Stimulated activated effector memory CD8-positive, alpha-beta T cell treated with anti-CD3 and anti-CD28 coated beads, Interleukin-12 subunit alpha, Interleukin-12 subunit beta, amount 100 ng/mL, for 72 hours (primary cell): Measurements from ENCODE around the gene SEMA3C.

Experiments
- ATAC-seq: fragments of 150-1000 bp; cut with Tn5 transposase; 2 replicates; pipeline ENCODE4 v1.10.0; 2021
- DNase-seq, 2 donors: peaks; one replicate each; pipeline ENCODE4 v3.0.0; 2021 to 2022; ENCODE audit warnings: low spot score in 2 of 2
- H3K27ac Mint-ChIP-seq: one replicate; pipeline ENCODE4 v1.8.0; 2022; ENCODE audit warnings: mild to moderate bottlenecking, mixed read lengths
- H3K36me3 Mint-ChIP-seq: one replicate; pipeline ENCODE4 v1.8.0; 2022; ENCODE audit warnings: mild to moderate bottlenecking, mixed read lengths
- H3K4me1 Mint-ChIP-seq: one replicate; pipeline ENCODE4 v1.8.0; 2022; ENCODE audit warnings: mixed read lengths
- H3K4me3 Mint-ChIP-seq: one replicate; pipeline ENCODE4 v1.8.0; 2022; ENCODE audit warnings: mild to moderate bottlenecking, mixed read lengths
- H3K9me3 Mint-ChIP-seq: one replicate; pipeline ENCODE4 v1.8.0; 2022; ENCODE audit warnings: mixed read lengths

Gene SEMA3C

GRCh38 chr7:80807166-80807900 lies 111.5 kb downstream of the SEMA3C start:
- DNase-seq: no peak
- ATAC-seq: no peak
- Mint-ChIP-seq H3K9me3 (peaks cover 7% of the 10 kb centered on the region), H3K4me3 (no peak overlapping the region), H3K27ac (no peak overlapping the region), H3K4me1 (no peaks in the 10 kb centered on the region), H3K36me3 (no peaks in the 10 kb centered on the region)

- ATAC-seq (no peak), DNase-seq (no peak)
- H3K27ac Mint-ChIP-seq: no peak overlapping the region
- no peaks in the 10 kb centered on the region for H3K36me3 Mint-ChIP-seq
- no peaks in the 10 kb centered on the region for H3K4me1 Mint-ChIP-seq
- no peak overlapping the region for H3K4me3 Mint-ChIP-seq
- H3K9me3 Mint-ChIP-seq: peaks cover 5% of the 10 kb centered on the region
These were observed 112.2 kb downstream of the SEMA3C start for GRCh38 chr7:80806663-80807062.

GRCh38 chr7:80804589-80804988 lies 114.3 kb downstream of the SEMA3C start:
- H3K4me1 Mint-ChIP-seq: no peaks in the 10 kb centered on the region
- H3K27ac Mint-ChIP-seq: no peak overlapping the region

GRCh38 chr7:80802527-80802926 lies 116.3 kb downstream of the SEMA3C start:
- H3K27ac Mint-ChIP-seq: no peak overlapping the region
- no peak for DNase-seq
- no peak overlapping the region for H3K4me3 Mint-ChIP-seq
- ATAC-seq: no peak
- no peaks in the 10 kb centered on the region for H3K9me3 Mint-ChIP-seq
- no peaks in the 10 kb centered on the region for H3K36me3 Mint-ChIP-seq
- no peaks in the 10 kb centered on the region for H3K4me1 Mint-ChIP-seq

More at GRCh38 chr7:80804589-80804988, 114.3 kb downstream of the SEMA3C start:
- Mint-ChIP-seq H3K9me3 (peaks cover 2% of the 10 kb centered on the region), H3K4me3 (no peak overlapping the region), H3K36me3 (no peaks in the 10 kb centered on the region)
- ATAC-seq (no peak), DNase-seq (no peak)

GRCh38 chr7:80794631-80795573 lies 123.9 kb downstream of the SEMA3C start:
- no peak for ATAC-seq
- H3K27ac Mint-ChIP-seq: no peak overlapping the region
- no peak for DNase-seq
- no peak overlapping the region for H3K4me3 Mint-ChIP-seq
- peaks cover 16% of the 10 kb centered on the region for H3K9me3 Mint-ChIP-seq
- H3K36me3 Mint-ChIP-seq: no peaks in the 10 kb centered on the region
- H3K4me1 Mint-ChIP-seq: no peaks in the 10 kb centered on the region

- Mint-ChIP-seq H3K36me3 (no peaks in the 10 kb centered on the region), H3K27ac (no peak overlapping the region), H3K4me1 (no peaks in the 10 kb centered on the region), H3K9me3 (peaks cover 25% of the 10 kb centered on the region), H3K4me3 (no peak overlapping the region)
- ATAC-seq (no peak), DNase-seq (no peak)
These were observed 127.3 kb downstream of the SEMA3C start for GRCh38 chr7:80791509-80791929.

GRCh38 chr7:80790877-80791276 lies 128.0 kb downstream of the SEMA3C start:
- peaks cover 25% of the 10 kb centered on the region for H3K9me3 Mint-ChIP-seq
- DNase-seq (no peak), ATAC-seq (no peak)
- H3K36me3 Mint-ChIP-seq: no peaks in the 10 kb centered on the region
- no peaks in the 10 kb centered on the region for H3K4me1 Mint-ChIP-seq
- no peak overlapping the region for H3K4me3 Mint-ChIP-seq
- H3K27ac Mint-ChIP-seq: no peak overlapping the region

GRCh38 chr7:80787721-80788120 lies 131.1 kb downstream of the SEMA3C start:
- DNase-seq (no peak), ATAC-seq (no peak)
- H3K27ac Mint-ChIP-seq: no peak overlapping the region
- H3K9me3 Mint-ChIP-seq: peaks cover 20% of the 10 kb centered on the region
- no peak overlapping the region for H3K4me3 Mint-ChIP-seq
- no peaks in the 10 kb centered on the region for H3K4me1 Mint-ChIP-seq
- H3K36me3 Mint-ChIP-seq: no peaks in the 10 kb centered on the region

GRCh38 chr7:80785961-80786536 lies 132.8 kb downstream of the SEMA3C start:
- Mint-ChIP-seq H3K27ac (no peak overlapping the region), H3K9me3 (peaks cover 23% of the 10 kb centered on the region), H3K4me3 (no peak overlapping the region), H3K4me1 (no peaks in the 10 kb centered on the region), H3K36me3 (no peaks in the 10 kb centered on the region)
- ATAC-seq: no peak
- DNase-seq: no peak

GRCh38 chr7:80785276-80785675 lies 133.6 kb downstream of the SEMA3C start:
- no peak overlapping the region for H3K4me3 Mint-ChIP-seq
- DNase-seq: no peak
- no peak for ATAC-seq
- peaks cover 23% of the 10 kb centered on the region for H3K9me3 Mint-ChIP-seq
- H3K27ac Mint-ChIP-seq: no peak overlapping the region
- H3K36me3 Mint-ChIP-seq: no peaks in the 10 kb centered on the region
- H3K4me1 Mint-ChIP-seq: no peaks in the 10 kb centered on the region

- Mint-ChIP-seq H3K36me3 (no peaks in the 10 kb centered on the region), H3K4me1 (no peaks in the 10 kb centered on the region), H3K27ac (no peak overlapping the region), H3K9me3 (peaks cover 22% of the 10 kb centered on the region), H3K4me3 (no peak overlapping the region)
- DNase-seq: no peak
- no peak for ATAC-seq
These were observed 135.0 kb downstream of the SEMA3C start for GRCh38 chr7:80783678-80784327.

GRCh38 chr7:80783186-80783677 lies 135.6 kb downstream of the SEMA3C start:
- ATAC-seq: no peak
- H3K9me3 Mint-ChIP-seq: peaks cover 26% of the 10 kb centered on the region
- no peaks in the 10 kb centered on the region for H3K4me1 Mint-ChIP-seq
- no peak overlapping the region for H3K4me3 Mint-ChIP-seq
- no peak for DNase-seq
- no peaks in the 10 kb centered on the region for H3K36me3 Mint-ChIP-seq
- no peak overlapping the region for H3K27ac Mint-ChIP-seq

- peaks cover 17% of the 10 kb centered on the region for H3K9me3 Mint-ChIP-seq
- H3K27ac Mint-ChIP-seq: no peak overlapping the region
- no peak overlapping the region for H3K4me3 Mint-ChIP-seq
- ATAC-seq (no peak), DNase-seq (no peak)
- no peaks in the 10 kb centered on the region for H3K36me3 Mint-ChIP-seq
- H3K4me1 Mint-ChIP-seq: no peaks in the 10 kb centered on the region
These were observed 137.3 kb downstream of the SEMA3C start for GRCh38 chr7:80781561-80781979.

GRCh38 chr7:80781146-80781545 lies 137.7 kb downstream of the SEMA3C start:
- ATAC-seq (no peak), DNase-seq (no peak)
- peaks cover 16% of the 10 kb centered on the region for H3K9me3 Mint-ChIP-seq
- H3K4me1 Mint-ChIP-seq: no peaks in the 10 kb centered on the region
- H3K36me3 Mint-ChIP-seq: no peaks in the 10 kb centered on the region
- no peak overlapping the region for H3K4me3 Mint-ChIP-seq
- H3K27ac Mint-ChIP-seq: no peak overlapping the region

GRCh38 chr7:80779456-80779855 lies 139.4 kb downstream of the SEMA3C start:
- Mint-ChIP-seq H3K36me3 (no peaks in the 10 kb centered on the region), H3K4me3 (no peak overlapping the region), H3K4me1 (no peaks in the 10 kb centered on the region), H3K9me3 (peaks cover 20% of the 10 kb centered on the region), H3K27ac (no peak overlapping the region)
- DNase-seq (no peak), ATAC-seq (no peak)
